ENCODE results near the gene RARA.

The RARA gene

GRCh38 chr17:40309031-40309948 lies at the start of gene RARA (continued):
- TF ChIP-seq PRDM2 (tag by site-specific recombination; IDR thresholded peaks at IDR 0.05; ENCODE audit: borderline replicate concordance): no peak
- TF ChIP-seq ZNF610 (tag by site-specific recombination; IDR thresholded peaks at IDR 0.05; ENCODE audit: borderline replicate concordance): no peak
- TF ChIP-seq KLF10 (tag by site-specific recombination; IDR thresholded peaks at IDR 0.05): no peak
- 0 out of 2 replicates have a peak, but pooled peaks have one; percentile 30 for TF ChIP-seq SP7 (tag by site-specific recombination; IDR thresholded peaks at IDR 0.05)
- no peak for TF ChIP-seq ZBTB44 (tag by site-specific recombination; IDR thresholded peaks at IDR 0.05)
- TF ChIP-seq OSR2 (tag by site-specific recombination; IDR thresholded peaks at IDR 0.05): no peak
- TF ChIP-seq TCF7L2 (IDR thresholded peaks at IDR 0.05; ENCODE audit: borderline replicate concordance, low read depth, low read length): no peak
- peak; percentile 70 for TF ChIP-seq IKZF3 (tag by site-specific recombination; IDR thresholded peaks at IDR 0.05)
- TF ChIP-seq ZNF600 (tag by site-specific recombination; IDR thresholded peaks at IDR 0.05): peak; percentile 67; the same call in 1 of the 2 replicates
- no peak for TF ChIP-seq ZNF585B (tag by site-specific recombination; IDR thresholded peaks at IDR 0.05)
- TF ChIP-seq SCRT2 (tag by site-specific recombination; IDR thresholded peaks at IDR 0.05): no peak
- no peak for TF ChIP-seq ZNF426 (tag by site-specific recombination; IDR thresholded peaks at IDR 0.05)
- TF ChIP-seq ZFP3 (tag by site-specific recombination; IDR thresholded peaks at IDR 0.05; ENCODE audit: low read depth): no peak
- no peak for TF ChIP-seq ZNF548 (tag by site-specific recombination; IDR thresholded peaks at IDR 0.05)
- no peak for TF ChIP-seq EGR2 (tag by site-specific recombination; IDR thresholded peaks at IDR 0.05; ENCODE audit: low read depth)
- TF ChIP-seq ZBTB10 (tag by site-specific recombination; IDR thresholded peaks at IDR 0.05): no peak
- TF ChIP-seq FEZF1 (tag by site-specific recombination; IDR thresholded peaks at IDR 0.05): no peak
- TF ChIP-seq ZNF416 (tag by site-specific recombination; IDR thresholded peaks at IDR 0.05): no peak
- no peak for TF ChIP-seq ZNF501 (tag by site-specific recombination; IDR thresholded peaks at IDR 0.05)
- no peak for TF ChIP-seq ZNF335 (tag by site-specific recombination; conservative IDR thresholded peaks at IDR 0.05)
- TF ChIP-seq GLI4 (tag by site-specific recombination; IDR thresholded peaks at IDR 0.05): no peak
- TF ChIP-seq ZNF366 (tag by site-specific recombination; conservative IDR thresholded peaks at IDR 0.05): peak; percentile 34; the same call in 1 of the 2 replicates
- TF ChIP-seq PRDM10 (tag by site-specific recombination; IDR thresholded peaks at IDR 0.05): peak; percentile 91
- TF ChIP-seq AEBP2 (tag by site-specific recombination; IDR thresholded peaks at IDR 0.05; ENCODE audit: borderline replicate concordance): no peak
